HCT116 (cell line): Measurements from ENCODE around the gene HOXA11. TPM values are rescaled to one million over a fixed set of nuclear protein-coding genes. Genes with fewer than 3 reads are reported as not detected.

Experiments used
- ATAC-seq: fragments of 200-7000 bp; cut with Tn5 transposase; 2 replicates; pipeline ENCODE4 v1.9.1; 2020; ENCODE audit warnings: mild to moderate bottlenecking, moderate library complexity
- BruUV-seq: library from RNA; stranded (reverse); fragments of 400-500 nt; replicated peaks from 2 replicates; lab custom pipeline; 2021; lab: Mats Ljungman, UMichigan
- CTCF ChIA-PET: fragments of 300-600 bp; sonication (Branson Sonifier 250); formaldehyde crosslinking; loops from one replicate; lab custom pipeline; 2021; ENCODE audit warnings: antibody characterized with exemption; lab: Charles Lee
- POLR2A ChIA-PET: fragments of 300-600, 350-600 bp; sonication (Branson Sonifier 250); formaldehyde crosslinking; loops from one replicate; lab custom pipeline; 2021; ENCODE audit warnings: antibody characterized with exemption; lab: Charles Lee
- RAD21 ChIA-PET, 2 experiments: fragments of 300-600 bp; sonication (Branson Sonifier 250); formaldehyde crosslinking; loops; one replicate each; lab custom pipeline; 2023; ENCODE audit warnings: low total read pairs in 2 of 2; ENCODE audit not compliant: uncharacterized antibody in 2 of 2, unreplicated experiment in 2 of 2, low non-redundant PET in 1 of 2; lab: Charles Lee
- DNase-seq: peaks from one replicate; pipeline ENCODE4 v3.0.0-alpha.2; 2010; ENCODE audit warnings: low read depth, low spot score
- H2AFZ ChIP-seq: fragments of 200-600 bp; shearing (Covaris generic), sonication (generic); 2 replicates; pipeline ENCODE4 v1.6.1; 2017; ENCODE audit warnings: low read depth, mixed run types, mixed read lengths, antibody characterized with exemption, low read length; ENCODE audit not compliant: poor library complexity, severe bottlenecking
- H3K27ac ChIP-seq: 2 replicates; pipeline ENCODE4 v1.5.1; 2012; ENCODE audit warnings: low read depth, low read length
- H3K27me3 ChIP-seq: fragments of 200-600 bp; sonication (generic); 2 replicates; pipeline ENCODE4 v1.6.1; 2016; ENCODE audit warnings: mixed run types, low read length, mixed read lengths; ENCODE audit not compliant: insufficient read depth
- H3K36me3 ChIP-seq, 2 experiments: fragments of 200-500 bp in 1 of 2; fragments of 200-600 bp in 1 of 2; sonication (Bioruptor generic) in 1 of 2; sonication (generic) in 1 of 2; 2 replicates each; pipeline versions ENCODE4 v1.5.1 to v1.6.1; 2014 to 2016; ENCODE audit warnings: low read length in 2 of 2, inconsistent platforms in 1 of 2, mixed read lengths in 1 of 2, mixed run types in 1 of 2; ENCODE audit not compliant: insufficient read depth in 2 of 2, control insufficient read depth in 1 of 2
- H3K4me1 ChIP-seq, 2 experiments: fragments of 200-600 bp in 1 of 2; sonication (generic) in 1 of 2; 2 replicates each; pipeline versions ENCODE4 v1.5.1 to v1.6.1; 2012 to 2017; ENCODE audit warnings: low read length in 2 of 2, inconsistent platforms in 1 of 2, mild to moderate bottlenecking in 1 of 2, mixed read lengths in 1 of 2, mixed run types in 1 of 2, moderate library complexity in 1 of 2; ENCODE audit not compliant: insufficient read depth in 2 of 2, control insufficient read depth in 1 of 2
- H3K4me2 ChIP-seq: fragments of 200-600 bp; sonication (generic); 2 replicates; pipeline ENCODE4 v1.6.1; 2017; ENCODE audit warnings: mixed run types, low read length, mixed read lengths
- H3K4me3 ChIP-seq, 2 experiments: fragments of 200-600 bp in 1 of 2; sonication (generic) in 1 of 2; replicated peaks in 1 of 2; 2 replicates each; pipeline ENCODE4 v1.5.1; 2011 to 2016; ENCODE audit warnings: low read length in 2 of 2, control low read depth in 1 of 2, low read depth in 1 of 2, mild to moderate bottlenecking in 1 of 2, mixed read lengths in 1 of 2, mixed run types in 1 of 2
- H3K79me2 ChIP-seq: fragments of 200-600 bp; sonication (generic); 2 replicates; pipeline ENCODE4 v1.6.1; 2017; ENCODE audit warnings: mild to moderate bottlenecking, mixed run types, low read length, moderate library complexity, mixed read lengths; ENCODE audit not compliant: insufficient read depth
- H3K9ac ChIP-seq: fragments of 200-600 bp; sonication (generic); 2 replicates; pipeline ENCODE4 v1.6.1; 2016; ENCODE audit warnings: low read length, mixed read lengths
- H3K9me2 ChIP-seq: fragments of 200-600 bp; sonication (generic), shearing (Covaris generic); 2 replicates; pipeline ENCODE4 v1.6.1; 2017; ENCODE audit warnings: mixed run types, mild to moderate bottlenecking, moderate library complexity; ENCODE audit not compliant: insufficient read depth
- H3K9me3 ChIP-seq, 2 experiments: fragments of 200-500 bp in 1 of 2; fragments of 200-600 bp in 1 of 2; sonication (Bioruptor generic) in 1 of 2; sonication (generic) in 1 of 2; 2 replicates each; pipeline ENCODE4 v1.6.1; 2014 to 2017; ENCODE audit warnings: low read length in 2 of 2, mixed read lengths in 2 of 2, inconsistent platforms in 1 of 2, low read depth in 1 of 2, mild to moderate bottlenecking in 1 of 2, mixed run types in 1 of 2, moderate library complexity in 1 of 2; ENCODE audit not compliant: control insufficient read depth in 1 of 2, insufficient read depth in 1 of 2
- H4K20me1 ChIP-seq: fragments of 200-600 bp; sonication (generic), shearing (Covaris generic); 2 replicates; pipeline ENCODE4 v1.6.1; 2017; ENCODE audit warnings: mixed run types, mild to moderate bottlenecking, moderate library complexity; ENCODE audit not compliant: insufficient read depth
- ATF3 ChIP-seq: IDR thresholded peaks from 2 replicates; pipeline ENCODE4 v1.6.1; 2012
- CBX3 ChIP-seq: IDR thresholded peaks from 2 replicates; pipeline ENCODE4 v1.6.1; 2012; ENCODE audit warnings: low read depth
- CEBPB ChIP-seq: IDR thresholded peaks from 2 replicates; pipeline ENCODE4 v1.6.1; 2012; ENCODE audit warnings: low read depth
- EZH2 ChIP-seq: fragments of 200-600 bp; sonication (generic); IDR thresholded peaks from 2 replicates; pipeline ENCODE4 v1.6.1; 2017; ENCODE audit warnings: antibody characterized with exemption, mixed run types
- EZH2phosphoT487 ChIP-seq: fragments of 200-600 bp; IDR thresholded peaks from 2 replicates; pipeline ENCODE4 v1.6.1; 2018; ENCODE audit warnings: antibody characterized with exemption, borderline replicate concordance
- FOSL1 ChIP-seq: IDR thresholded peaks from 2 replicates; pipeline ENCODE4 v1.6.1; 2012; ENCODE audit warnings: low read depth
- JUND ChIP-seq: IDR thresholded peaks from 2 replicates; pipeline ENCODE4 v1.6.1; 2012
- MAX ChIP-seq: IDR thresholded peaks from 2 replicates; pipeline ENCODE4 v1.6.1; 2012
- POLR2A ChIP-seq: IDR thresholded peaks from 2 replicates; pipeline ENCODE4 v1.7.0; 2011; ENCODE audit warnings: borderline replicate concordance; ENCODE audit not compliant: insufficient read depth, insufficient read length; ENCODE audit errors: extremely low read depth
- POLR2AphosphoS5 ChIP-seq: IDR thresholded peaks from 2 replicates; pipeline ENCODE4 v1.6.1; 2011; ENCODE audit warnings: mild to moderate bottlenecking, low read depth, low read length, moderate library complexity
- SRF ChIP-seq: IDR thresholded peaks from 2 replicates; pipeline ENCODE4 v1.6.1; 2012; ENCODE audit warnings: low read depth
- ZNF274 ChIP-seq: fragments of 200-500 bp; sonication (Bioruptor generic); IDR thresholded peaks from 2 replicates; pipeline ENCODE4 v1.6.1; 2014; ENCODE audit warnings: mild to moderate bottlenecking, low read depth, low read length, inconsistent platforms
- intact Hi-C: fragments of 100-400 bp; cut with micrococcal nuclease; formaldehyde crosslinking; loops from 2 replicates; pipeline ENCODE4 v1.10.0; 2022
- total RNA-seq: library from RNA; stranded (reverse); gene quantifications from one replicate; pipeline ENCODE4 v1.2.1, GENCODE V29; 2021; ENCODE audit not compliant: unreplicated experiment
- TF ChIP-seq, protein P1 (sequence below): IDR thresholded peaks from 2 replicates; pipeline ENCODE4 v1.6.1; 2012; ENCODE audit warnings: low read depth
- TF ChIP-seq, protein P2 (sequence below): IDR thresholded peaks from 2 replicates; pipeline ENCODE4 v1.6.1; 2011; ENCODE audit warnings: mild to moderate bottlenecking, low read length, moderate library complexity; ENCODE audit not compliant: insufficient replicate concordance; ENCODE audit errors: extremely low read depth

The HOXA11 gene
- total RNA-seq, 1 experiment from 2014 or later, result 6.8 TPM

DNA sequence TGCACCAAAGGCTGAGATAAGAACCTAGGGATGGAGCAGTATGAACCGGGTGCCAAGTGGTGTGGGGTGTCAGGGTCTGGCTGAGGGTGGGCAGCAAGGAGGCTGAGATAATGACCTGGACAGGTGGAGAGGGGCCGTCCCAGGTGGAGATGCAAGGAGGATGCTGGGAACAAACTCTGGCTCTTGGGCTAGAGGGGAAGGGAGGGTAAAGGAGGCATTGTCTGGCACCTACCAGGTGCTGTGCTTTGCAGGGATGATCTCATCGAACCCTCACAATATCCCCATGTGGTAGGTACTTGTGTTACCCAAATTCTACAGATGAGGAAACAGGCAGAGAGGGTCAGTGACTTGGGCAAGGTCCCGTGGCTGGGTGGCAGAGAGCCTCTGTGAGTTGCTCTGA lies 34.8 kb upstream of the HOXA11 start:
- no TSS peak for BruUV-seq
- Histone ChIP-seq H3K27ac (no peak overlapping the region), H3K9ac (no peak overlapping the region), H3K36me3 (no peaks in the 10 kb centered on the region), H3K27me3 (no peaks in the 10 kb centered on the region), H3K4me2 (no peak overlapping the region), H3K4me1 (no peaks in the 10 kb centered on the region), H3K9me2 (no peaks in the 10 kb centered on the region), H3K4me3 (no peak overlapping the region), H2AFZ (no peak overlapping the region), H4K20me1 (no peaks in the 10 kb centered on the region), H3K9me3 (no peaks in the 10 kb centered on the region), H3K79me2 (no peaks in the 10 kb centered on the region)
- POLR2A ChIA-PET, result no interaction called here
- TF ChIP-seq MAX (no peak), EZH2 (no peak), SRF (no peak), FOSL1 (no peak), POLR2A (no peak), ZNF274 (no peak), POLR2AphosphoS5 (no peak), ATF3 (no peak), EZH2phosphoT487 (no peak), CEBPB (no peak), CBX3 (no peak), JUND (no peak)
- TF ChIP-seq, protein P1, sequence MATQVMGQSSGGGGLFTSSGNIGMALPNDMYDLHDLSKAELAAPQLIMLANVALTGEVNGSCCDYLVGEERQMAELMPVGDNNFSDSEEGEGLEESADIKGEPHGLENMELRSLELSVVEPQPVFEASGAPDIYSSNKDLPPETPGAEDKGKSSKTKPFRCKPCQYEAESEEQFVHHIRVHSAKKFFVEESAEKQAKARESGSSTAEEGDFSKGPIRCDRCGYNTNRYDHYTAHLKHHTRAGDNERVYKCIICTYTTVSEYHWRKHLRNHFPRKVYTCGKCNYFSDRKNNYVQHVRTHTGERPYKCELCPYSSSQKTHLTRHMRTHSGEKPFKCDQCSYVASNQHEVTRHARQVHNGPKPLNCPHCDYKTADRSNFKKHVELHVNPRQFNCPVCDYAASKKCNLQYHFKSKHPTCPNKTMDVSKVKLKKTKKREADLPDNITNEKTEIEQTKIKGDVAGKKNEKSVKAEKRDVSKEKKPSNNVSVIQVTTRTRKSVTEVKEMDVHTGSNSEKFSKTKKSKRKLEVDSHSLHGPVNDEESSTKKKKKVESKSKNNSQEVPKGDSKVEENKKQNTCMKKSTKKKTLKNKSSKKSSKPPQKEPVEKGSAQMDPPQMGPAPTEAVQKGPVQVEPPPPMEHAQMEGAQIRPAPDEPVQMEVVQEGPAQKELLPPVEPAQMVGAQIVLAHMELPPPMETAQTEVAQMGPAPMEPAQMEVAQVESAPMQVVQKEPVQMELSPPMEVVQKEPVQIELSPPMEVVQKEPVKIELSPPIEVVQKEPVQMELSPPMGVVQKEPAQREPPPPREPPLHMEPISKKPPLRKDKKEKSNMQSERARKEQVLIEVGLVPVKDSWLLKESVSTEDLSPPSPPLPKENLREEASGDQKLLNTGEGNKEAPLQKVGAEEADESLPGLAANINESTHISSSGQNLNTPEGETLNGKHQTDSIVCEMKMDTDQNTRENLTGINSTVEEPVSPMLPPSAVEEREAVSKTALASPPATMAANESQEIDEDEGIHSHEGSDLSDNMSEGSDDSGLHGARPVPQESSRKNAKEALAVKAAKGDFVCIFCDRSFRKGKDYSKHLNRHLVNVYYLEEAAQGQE, result no peak
- TF ChIP-seq, protein P2, sequence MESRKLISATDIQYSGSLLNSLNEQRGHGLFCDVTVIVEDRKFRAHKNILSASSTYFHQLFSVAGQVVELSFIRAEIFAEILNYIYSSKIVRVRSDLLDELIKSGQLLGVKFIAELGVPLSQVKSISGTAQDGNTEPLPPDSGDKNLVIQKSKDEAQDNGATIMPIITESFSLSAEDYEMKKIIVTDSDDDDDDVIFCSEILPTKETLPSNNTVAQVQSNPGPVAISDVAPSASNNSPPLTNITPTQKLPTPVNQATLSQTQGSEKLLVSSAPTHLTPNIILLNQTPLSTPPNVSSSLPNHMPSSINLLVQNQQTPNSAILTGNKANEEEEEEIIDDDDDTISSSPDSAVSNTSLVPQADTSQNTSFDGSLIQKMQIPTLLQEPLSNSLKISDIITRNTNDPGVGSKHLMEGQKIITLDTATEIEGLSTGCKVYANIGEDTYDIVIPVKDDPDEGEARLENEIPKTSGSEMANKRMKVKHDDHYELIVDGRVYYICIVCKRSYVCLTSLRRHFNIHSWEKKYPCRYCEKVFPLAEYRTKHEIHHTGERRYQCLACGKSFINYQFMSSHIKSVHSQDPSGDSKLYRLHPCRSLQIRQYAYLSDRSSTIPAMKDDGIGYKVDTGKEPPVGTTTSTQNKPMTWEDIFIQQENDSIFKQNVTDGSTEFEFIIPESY, result no peak
- DNase-seq, result no peak
- RAD21 ChIA-PET, result no interaction called here
- no peak for ATAC-seq
- CTCF ChIA-PET, result no interaction called here
- intact Hi-C loops, result no loop called here
